ENCODE data around the gene GPR39. TPM values are rescaled to one million over a fixed set of nuclear protein-coding genes. Genes with fewer than 3 reads are reported as not detected.

GPR39 gene
- total RNA-seq, 6 donors from 2014 or later, result 10.1 to 45.9 (median 24.0) TPM

DNA sequence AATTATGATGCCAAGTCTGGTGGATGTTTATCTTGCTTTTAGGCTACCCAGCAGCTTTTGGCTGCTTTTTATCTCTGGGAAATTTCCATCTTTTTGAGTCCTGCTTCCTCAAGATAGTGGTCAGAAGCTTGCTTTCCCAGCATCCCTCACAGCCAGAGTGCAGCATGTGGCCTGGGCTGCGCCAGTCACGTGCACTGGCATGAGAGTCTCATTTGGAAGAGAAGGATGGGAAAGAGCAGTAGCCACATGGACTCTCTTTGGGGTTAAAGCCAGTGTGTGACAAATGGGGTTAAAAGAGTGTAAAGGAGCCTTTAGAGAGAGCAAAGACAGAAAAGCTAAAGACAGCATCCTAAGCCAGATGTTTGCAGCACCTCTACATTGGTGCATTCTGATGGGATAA, 12.7 kb downstream of the GPR39 start:
- TF ChIP-seq POLR2AphosphoS5 (IDR thresholded peaks at IDR 0.05), result no peak
- TF ChIP-seq POLR2A (IDR thresholded peaks at IDR 0.05), result no peak
- TF ChIP-seq, protein P1, sequence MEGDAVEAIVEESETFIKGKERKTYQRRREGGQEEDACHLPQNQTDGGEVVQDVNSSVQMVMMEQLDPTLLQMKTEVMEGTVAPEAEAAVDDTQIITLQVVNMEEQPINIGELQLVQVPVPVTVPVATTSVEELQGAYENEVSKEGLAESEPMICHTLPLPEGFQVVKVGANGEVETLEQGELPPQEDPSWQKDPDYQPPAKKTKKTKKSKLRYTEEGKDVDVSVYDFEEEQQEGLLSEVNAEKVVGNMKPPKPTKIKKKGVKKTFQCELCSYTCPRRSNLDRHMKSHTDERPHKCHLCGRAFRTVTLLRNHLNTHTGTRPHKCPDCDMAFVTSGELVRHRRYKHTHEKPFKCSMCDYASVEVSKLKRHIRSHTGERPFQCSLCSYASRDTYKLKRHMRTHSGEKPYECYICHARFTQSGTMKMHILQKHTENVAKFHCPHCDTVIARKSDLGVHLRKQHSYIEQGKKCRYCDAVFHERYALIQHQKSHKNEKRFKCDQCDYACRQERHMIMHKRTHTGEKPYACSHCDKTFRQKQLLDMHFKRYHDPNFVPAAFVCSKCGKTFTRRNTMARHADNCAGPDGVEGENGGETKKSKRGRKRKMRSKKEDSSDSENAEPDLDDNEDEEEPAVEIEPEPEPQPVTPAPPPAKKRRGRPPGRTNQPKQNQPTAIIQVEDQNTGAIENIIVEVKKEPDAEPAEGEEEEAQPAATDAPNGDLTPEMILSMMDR (IDR thresholded peaks at IDR 0.05), result no peak
- no peak for TF ChIP-seq EP300 (IDR thresholded peaks at IDR 0.05)
- peak in 1 of 2 donors; percentile 28 for DNase-seq
- Histone ChIP-seq H3K27ac (no peak overlapping the region), H3K27me3 (no peaks in the 10 kb centered on the region), H3K9me3 (peaks cover 0 to 11% (median 7%) of the 10 kb centered on the region in 4 donors), H3K36me3 (no peaks in the 10 kb centered on the region), H3K4me1 (no peaks in the 10 kb centered on the region), H3K4me3 (no peak overlapping the region)
- WGBS, 2 donors, result 68 to 89% methylated on average over 2 of the region's 2 CpGs
- no peak for ATAC-seq (ENCODE audit: low FRiP score in 2 of 2)

DNA sequence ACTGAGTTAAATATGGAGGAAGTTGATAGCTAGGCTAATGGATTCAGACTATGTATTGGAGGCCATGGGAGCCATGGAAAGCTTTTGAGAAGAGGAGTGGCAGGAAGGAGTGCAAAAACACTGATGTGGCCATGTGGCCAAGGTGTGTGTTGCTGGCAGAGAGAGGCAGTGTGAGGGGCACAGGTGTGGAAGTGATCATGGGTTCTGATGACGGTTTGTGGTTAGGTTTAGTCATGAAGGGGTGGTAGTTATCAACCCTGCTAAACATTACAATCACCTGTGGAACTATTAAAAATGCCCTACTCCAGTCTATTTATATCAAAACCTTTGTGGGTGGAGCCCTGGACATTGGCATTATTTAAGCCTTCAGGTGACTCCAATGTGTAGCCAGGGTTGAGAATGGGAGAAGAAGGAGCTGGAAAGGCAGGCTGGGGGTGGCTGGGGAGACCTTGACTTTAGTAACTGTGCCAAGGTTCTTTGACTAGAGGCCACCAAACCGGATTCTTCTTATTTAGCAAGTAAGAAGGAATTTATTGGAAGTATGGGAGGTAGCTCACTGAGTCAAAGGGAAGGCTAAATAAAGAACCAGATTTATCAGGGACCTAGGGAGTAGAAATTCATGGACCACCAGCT, 13.5 kb downstream of the GPR39 start:
- ATAC-seq (ENCODE audit: low FRiP score in 2 of 2), result no peak
- TF ChIP-seq POLR2AphosphoS5 (IDR thresholded peaks at IDR 0.05) (no peak), EP300 (IDR thresholded peaks at IDR 0.05) (no peak), POLR2A (IDR thresholded peaks at IDR 0.05) (no peak)
- TF ChIP-seq, protein P1 (IDR thresholded peaks at IDR 0.05), result no peak
- Histone ChIP-seq H3K27me3 (no peaks in the 10 kb centered on the region), H3K4me3 (no peak overlapping the region), H3K9me3 (peaks cover 0 to 11% (median 7%) of the 10 kb centered on the region in 4 donors), H3K36me3 (no peaks in the 10 kb centered on the region), H3K4me1 (no peaks in the 10 kb centered on the region), H3K27ac (no peak overlapping the region)
- no peak for DNase-seq
- WGBS, 2 donors, result 74 to 87% methylated on average over 2 of the region's 2 CpGs

DNA sequence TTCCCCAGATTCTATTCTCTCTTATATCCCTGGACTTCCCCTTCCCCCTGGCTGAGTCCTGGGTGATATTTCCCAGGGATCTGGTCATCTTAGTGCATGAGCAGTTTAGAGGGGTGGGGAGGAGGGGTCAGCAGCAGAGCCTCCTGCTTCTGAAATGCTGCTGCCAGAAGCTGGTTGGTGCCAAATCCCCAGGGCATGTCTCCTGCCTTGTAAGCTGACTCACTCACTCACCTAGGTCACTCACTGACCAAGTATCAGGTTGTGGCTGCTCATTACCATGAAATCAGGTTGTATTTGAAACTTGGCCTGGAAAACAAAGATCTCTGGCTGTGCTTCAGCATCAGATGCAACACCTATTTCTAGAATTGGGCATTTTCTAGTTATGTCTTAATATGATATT, 14.3 kb downstream of the GPR39 start:
- Histone ChIP-seq H3K4me3 (no peak overlapping the region), H3K27ac (no peak overlapping the region), H3K27me3 (no peaks in the 10 kb centered on the region), H3K36me3 (no peaks in the 10 kb centered on the region), H3K4me1 (no peaks in the 10 kb centered on the region), H3K9me3 (peaks cover 0 to 11% (median 7%) of the 10 kb centered on the region in 4 donors)
- DNase-seq, result no peak
- TF ChIP-seq, protein P1 (IDR thresholded peaks at IDR 0.05), result no peak
- no peak for TF ChIP-seq POLR2A (IDR thresholded peaks at IDR 0.05)
- no peak for TF ChIP-seq EP300 (IDR thresholded peaks at IDR 0.05)
- TF ChIP-seq POLR2AphosphoS5 (IDR thresholded peaks at IDR 0.05), result no peak
- no peak for ATAC-seq (ENCODE audit: low FRiP score in 2 of 2)

DNA sequence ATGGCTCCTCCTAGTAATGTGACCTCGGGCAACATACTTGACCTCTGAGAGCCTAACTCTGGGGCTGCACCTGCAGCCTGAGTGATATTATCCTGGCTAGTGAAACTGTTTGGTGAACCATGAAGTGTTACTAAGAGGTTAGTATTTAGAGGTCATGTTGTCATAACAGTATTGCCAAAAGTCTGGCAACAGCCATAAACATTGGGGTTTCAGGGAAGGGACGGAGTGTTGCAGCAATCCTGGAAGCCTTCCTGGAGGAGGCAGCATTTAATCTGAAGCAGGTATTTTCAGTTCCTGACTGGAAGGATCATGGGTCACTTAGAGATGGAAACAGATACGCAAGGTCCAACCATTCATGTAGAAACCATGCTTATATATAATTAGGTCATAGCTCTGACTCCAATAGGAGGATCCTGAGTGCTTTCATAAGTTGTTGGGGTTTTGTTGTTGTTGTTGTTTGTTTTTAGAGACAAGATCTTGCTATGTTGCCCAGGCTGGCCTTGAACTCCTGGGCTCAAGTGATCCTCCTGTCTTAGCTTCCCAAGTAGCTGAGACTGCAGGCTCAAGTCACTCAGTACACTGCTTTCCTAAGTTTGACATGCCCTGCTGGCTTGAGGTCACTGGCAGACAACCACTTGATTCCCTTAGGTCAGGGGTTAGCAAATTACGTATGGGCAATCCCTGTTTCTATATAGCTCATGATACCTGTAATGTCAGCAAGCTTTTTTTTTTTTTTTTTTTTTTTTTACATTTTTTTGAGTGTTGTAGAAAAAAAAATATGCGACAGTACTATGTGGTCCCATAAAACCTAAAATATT, 21.5 kb downstream of the GPR39 start:
- 89 to 96% methylated on average over 5 of the region's 5 CpGs for WGBS, 2 donors
- Histone ChIP-seq H3K27ac (no peak overlapping the region), H3K4me1 (no peaks in the 10 kb centered on the region), H3K36me3 (no peaks in the 10 kb centered on the region), H3K9me3 (peaks cover 0 to 6% (median 2%) of the 10 kb centered on the region in 4 donors), H3K4me3 (no peak overlapping the region), H3K27me3 (no peaks in the 10 kb centered on the region)
- DNase-seq (no peak), ATAC-seq (ENCODE audit: low FRiP score in 2 of 2) (no peak)
- TF ChIP-seq POLR2AphosphoS5 (IDR thresholded peaks at IDR 0.05) (no peak), POLR2A (IDR thresholded peaks at IDR 0.05) (no peak), EP300 (IDR thresholded peaks at IDR 0.05) (no peak)
- TF ChIP-seq, protein P1 (IDR thresholded peaks at IDR 0.05), result no peak

Data from upper lobe of left lung (tissue), 6 donors.